Subcutaneous abdominal adipose tissue (tissue), 5 donors: ENCODE results near the gene BCR.
A peak's percentile ranks its signal among the peaks of the same experiment; 100 is the strongest.

Experiments
- H3K27ac ChIP-seq: one replicate; pipeline ENCODE4 v1.7.0; 2013; ENCODE audit warnings: low read depth, mild to moderate bottlenecking, inconsistent platforms, low read length, moderate library complexity
- H3K27me3 ChIP-seq, 5 donors: one replicate each; pipeline ENCODE4 v1.7.0; 2013; ENCODE audit warnings: low read length in 5 of 5, inconsistent platforms in 1 of 5; ENCODE audit not compliant: control insufficient read depth in 5 of 5, insufficient read depth in 4 of 5
- H3K36me3 ChIP-seq, 5 donors: one replicate each; pipeline ENCODE4 v1.7.0; 2013; ENCODE audit warnings: low read length in 5 of 5; ENCODE audit not compliant: control insufficient read depth in 5 of 5, insufficient read depth in 5 of 5
- H3K4me1 ChIP-seq, 5 donors: one replicate each; pipeline ENCODE4 v1.7.0; 2013; ENCODE audit warnings: low read length in 5 of 5, mild to moderate bottlenecking in 3 of 5, moderate library complexity in 1 of 5; ENCODE audit not compliant: control insufficient read depth in 5 of 5, insufficient read depth in 5 of 5
- H3K4me3 ChIP-seq, 5 donors: one replicate each; pipeline ENCODE4 v1.7.0; 2013; ENCODE audit warnings: low read length in 5 of 5, low read depth in 1 of 5
- H3K9ac ChIP-seq, 5 donors: one replicate each; pipeline ENCODE4 v1.7.0; 2013; ENCODE audit warnings: low read length in 5 of 5, mild to moderate bottlenecking in 4 of 5, moderate library complexity in 3 of 5
- H3K9me3 ChIP-seq, 5 donors: one replicate each; pipeline ENCODE4 v1.7.0; 2013; ENCODE audit warnings: low read length in 5 of 5; ENCODE audit not compliant: control insufficient read depth in 5 of 5
- donor health status: healthy.
- donor health status: healthy.
- donor health status: healthy.
- donor health status: healthy.
- donor health status: healthy.

Gene BCR

DNA sequence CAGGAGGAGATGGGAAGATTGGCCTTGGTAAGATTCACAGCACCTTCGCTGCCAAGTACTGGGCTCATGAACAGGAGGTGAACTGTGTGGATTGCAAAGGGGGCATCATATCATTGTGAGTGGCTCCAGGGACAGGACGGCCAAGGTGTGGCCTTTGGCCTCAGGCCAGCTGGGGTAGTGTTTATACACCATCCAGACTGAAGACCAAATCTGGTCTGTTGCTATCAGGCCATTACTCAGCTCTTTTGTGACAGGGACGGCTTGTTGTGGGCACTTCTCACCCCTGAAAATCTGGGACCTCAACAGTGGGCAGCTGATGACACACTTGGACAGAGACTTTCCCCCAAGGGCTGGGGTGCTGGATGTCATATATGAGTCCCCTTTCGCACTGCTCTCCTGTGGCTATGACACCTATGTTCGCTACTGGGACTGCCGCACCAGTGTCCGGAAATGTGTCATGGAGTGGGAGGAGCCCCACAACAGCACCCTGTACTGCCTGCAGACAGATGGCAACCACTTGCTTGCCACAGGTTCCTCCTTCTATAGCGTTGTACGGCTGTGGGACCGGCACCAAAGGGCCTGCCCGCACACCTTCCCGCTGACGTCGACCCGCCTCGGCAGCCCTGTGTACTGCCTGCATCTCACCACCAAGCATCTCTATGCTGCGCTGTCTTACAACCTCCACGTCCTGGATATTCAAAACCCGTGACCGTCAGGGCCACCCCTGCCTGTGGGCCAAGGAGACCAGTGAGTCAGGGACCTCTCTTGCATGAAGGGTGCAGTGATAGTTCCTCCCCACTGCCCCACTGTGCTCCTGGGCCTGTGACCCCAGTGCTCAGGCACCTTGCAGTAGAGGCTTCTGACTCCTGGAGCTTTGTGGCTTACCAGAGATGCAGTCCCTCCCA lies 83.6 kb downstream of the BCR start:
- Histone ChIP-seq H3K36me3 (peaks cover 0 to 55% (median 41%) of the 10 kb centered on the region in 5 donors), H3K4me3 (no peak overlapping the region), H3K9me3 (no peaks in the 10 kb centered on the region), H3K9ac (peak overlapping the region in 1 of 5 donors; percentile 4), H3K4me1 (peaks cover 3 to 38% (median 17%) of the 10 kb centered on the region in 5 donors), H3K27me3 (no peaks in the 10 kb centered on the region), H3K27ac (peak overlapping the region; percentile 80)

DNA sequence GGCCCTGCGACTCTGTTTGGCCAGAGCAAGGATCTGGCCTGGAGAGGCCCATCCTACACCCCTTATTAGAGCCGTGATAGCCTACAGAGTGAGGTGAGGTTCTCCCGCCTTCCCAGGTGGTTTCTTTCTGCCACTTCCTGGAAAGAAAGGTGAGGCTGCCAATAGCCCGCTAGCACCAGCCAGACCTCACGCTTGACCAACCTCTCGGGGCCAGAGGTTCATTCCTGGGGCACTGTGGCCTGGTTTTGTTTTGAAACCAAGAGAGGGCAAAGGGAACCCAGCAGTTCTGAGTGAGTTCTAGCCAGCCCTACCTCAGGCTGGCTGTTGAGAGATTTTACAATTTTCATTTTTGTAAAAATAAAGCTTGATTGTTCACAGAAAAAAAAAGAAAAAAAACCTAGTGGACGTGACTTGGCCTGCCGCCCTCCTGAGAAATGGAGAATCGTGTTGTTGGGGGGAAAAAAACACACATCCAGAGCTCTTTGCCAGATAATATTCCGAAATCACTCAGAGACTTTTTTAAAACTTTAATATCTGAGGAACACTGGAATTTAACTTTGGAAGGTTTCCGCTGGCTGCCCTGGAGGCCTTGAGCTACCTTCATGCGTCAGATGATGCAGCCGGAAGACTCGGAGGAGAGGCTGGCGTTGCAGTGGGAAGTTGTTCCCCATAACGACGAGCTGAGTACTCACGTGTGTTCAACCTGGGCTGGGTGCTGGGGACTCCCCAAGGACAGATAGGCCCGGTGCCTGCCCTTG lies 84.5 kb downstream of the BCR start:
- H3K27me3 ChIP-seq = no peaks in the 10 kb centered on the region
- no peaks in the 10 kb centered on the region for H3K9me3 ChIP-seq
- no peak overlapping the region for H3K4me3 ChIP-seq
- peak overlapping the region; percentile 80 for H3K27ac ChIP-seq
- peak overlapping the region in 2 of 5 donors; percentile 4 for H3K9ac ChIP-seq
- peaks cover 0 to 63% (median 50%) of the 10 kb centered on the region in 5 donors for H3K36me3 ChIP-seq
- peaks cover 3 to 38% (median 17%) of the 10 kb centered on the region in 5 donors for H3K4me1 ChIP-seq

DNA sequence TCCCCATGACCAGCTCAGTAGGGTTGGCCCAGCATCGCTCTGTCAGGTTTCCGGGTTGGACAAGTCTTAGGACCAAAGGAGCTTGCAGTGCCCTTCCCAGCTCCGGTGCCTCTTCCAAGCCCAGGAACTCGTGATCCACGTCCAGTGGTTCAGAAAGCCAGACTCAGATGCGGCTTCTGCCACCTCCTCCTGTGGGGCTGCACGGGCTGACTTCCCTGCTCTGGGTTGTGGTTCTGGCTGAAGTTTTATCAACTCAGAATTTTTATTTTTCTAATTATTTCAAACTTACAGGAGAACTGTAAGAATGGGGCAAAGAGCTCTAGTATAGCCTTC lies 85.0 kb downstream of the BCR start:
- Histone ChIP-seq H3K36me3 (peaks cover 0 to 69% (median 53%) of the 10 kb centered on the region in 5 donors), H3K9ac (peak overlapping the region in 1 of 5 donors; percentile 4), H3K27ac (peak overlapping the region; percentile 80), H3K4me1 (peaks cover 3 to 41% (median 17%) of the 10 kb centered on the region in 5 donors), H3K27me3 (no peaks in the 10 kb centered on the region), H3K4me3 (no peak overlapping the region), H3K9me3 (no peaks in the 10 kb centered on the region)

DNA sequence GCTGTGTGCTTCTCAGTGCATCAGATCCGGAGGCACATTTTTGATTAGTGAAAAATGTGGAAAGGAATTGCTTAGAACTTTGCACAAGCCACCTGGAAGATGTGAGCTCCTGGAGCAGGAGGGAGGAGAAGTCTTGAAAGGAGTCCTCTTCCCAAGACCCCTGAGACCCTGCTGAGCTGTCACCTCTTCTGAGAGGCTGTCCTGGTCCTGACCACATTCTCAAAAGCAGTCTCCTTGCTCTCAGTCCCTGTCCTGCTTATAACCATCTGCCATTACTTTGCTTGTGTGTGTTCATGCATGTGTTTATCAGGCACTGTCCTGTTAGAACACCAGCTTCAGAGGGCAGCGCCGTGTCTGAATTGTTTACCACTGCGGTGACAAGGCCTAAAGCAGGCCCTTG lies 86.5 kb downstream of the BCR start:
- H3K36me3 ChIP-seq = peaks cover 0 to 70% (median 51%) of the 10 kb centered on the region in 5 donors
- no peak overlapping the region for H3K27ac ChIP-seq

DNA sequence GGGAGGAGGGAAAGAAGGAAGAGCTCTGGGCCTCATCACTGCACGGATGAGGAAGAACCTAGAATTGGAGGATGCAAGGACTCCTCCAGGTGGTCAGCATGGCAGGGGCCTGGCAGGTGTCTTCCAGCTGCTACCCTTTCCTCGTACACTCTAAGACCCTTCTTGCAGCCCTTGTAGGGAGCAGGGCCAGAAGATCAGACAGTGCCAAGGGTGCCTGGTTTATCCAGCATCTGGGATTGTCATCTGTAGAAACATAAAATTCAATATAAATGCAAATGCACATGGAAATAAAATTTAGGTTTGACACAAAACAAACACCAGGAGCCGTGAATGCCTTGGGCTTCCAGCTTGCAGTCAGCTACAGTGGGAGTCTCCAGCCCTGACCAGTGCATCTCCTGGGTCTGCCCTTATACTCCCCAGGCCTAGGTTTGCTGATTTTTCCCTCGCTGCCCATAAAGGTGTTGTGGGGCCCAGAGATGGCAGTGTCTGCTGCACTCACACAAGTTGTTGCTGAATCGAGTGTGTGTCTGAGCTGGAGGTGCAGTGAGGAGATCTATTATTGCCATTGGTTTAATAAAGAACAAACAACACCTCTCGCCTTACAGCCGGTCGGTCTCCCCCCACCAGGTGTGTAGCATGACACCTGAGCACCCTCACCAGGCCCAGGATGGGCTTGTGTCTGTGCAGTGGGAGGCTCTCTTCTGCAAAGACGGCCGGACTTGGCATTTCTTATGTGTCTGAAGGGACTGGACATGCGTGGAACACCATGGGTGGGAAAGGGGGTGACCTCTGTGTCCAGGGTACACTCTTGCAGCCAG lies 87.1 kb downstream of the BCR start:
- Histone ChIP-seq H3K27me3 (no peaks in the 10 kb centered on the region), H3K9ac (peak overlapping the region in 1 of 5 donors; percentile 0), H3K4me3 (no peak overlapping the region), H3K36me3 (peaks cover 0 to 72% (median 54%) of the 10 kb centered on the region in 5 donors), H3K4me1 (peaks cover 3 to 37% (median 14%) of the 10 kb centered on the region in 5 donors), H3K27ac (no peak overlapping the region), H3K9me3 (no peaks in the 10 kb centered on the region)

More for the DNA sequence above, 86.5 kb downstream of the BCR start:
- Histone ChIP-seq H3K4me1 (peaks cover 3 to 43% (median 17%) of the 10 kb centered on the region in 5 donors), H3K9me3 (no peaks in the 10 kb centered on the region), H3K9ac (peak overlapping the region in 1 of 5 donors; percentile 0), H3K27me3 (no peaks in the 10 kb centered on the region), H3K4me3 (no peak overlapping the region)

DNA sequence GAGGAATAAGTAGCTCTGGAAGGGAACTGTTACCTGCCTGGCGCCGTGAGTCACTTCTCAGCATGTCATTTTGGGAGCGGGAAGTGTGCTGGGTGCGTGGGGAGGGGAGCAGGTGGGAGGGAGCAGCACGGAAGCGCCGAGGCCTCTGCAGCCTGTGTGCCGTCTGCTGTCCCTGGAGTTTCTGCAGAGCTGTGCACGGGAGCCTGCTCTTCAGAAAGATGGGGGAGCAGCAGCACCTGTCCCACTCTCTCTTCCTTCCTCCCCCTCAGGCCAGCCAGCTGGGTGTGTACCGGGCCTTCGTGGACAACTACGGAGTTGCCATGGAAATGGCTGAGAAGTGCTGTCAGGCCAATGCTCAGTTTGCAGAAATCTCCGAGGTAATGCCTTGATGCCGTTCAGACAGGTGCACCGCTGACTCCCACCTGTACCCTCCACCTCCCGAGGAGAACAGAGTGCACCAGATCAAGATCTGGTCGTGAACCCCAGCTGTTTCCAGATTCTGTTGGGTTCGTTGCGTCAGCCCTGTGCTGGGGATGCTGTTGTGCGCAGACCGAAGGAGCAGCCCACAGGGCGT lies 87.9 kb downstream of the BCR start:
- H3K9ac ChIP-seq = no peak overlapping the region
- peaks cover 3 to 39% (median 14%) of the 10 kb centered on the region in 5 donors for H3K4me1 ChIP-seq
- H3K9me3 ChIP-seq = no peaks in the 10 kb centered on the region
- H3K4me3 ChIP-seq = no peak overlapping the region
- H3K27me3 ChIP-seq = no peaks in the 10 kb centered on the region
- peaks cover 0 to 77% (median 60%) of the 10 kb centered on the region in 5 donors for H3K36me3 ChIP-seq
- no peak overlapping the region for H3K27ac ChIP-seq

DNA sequence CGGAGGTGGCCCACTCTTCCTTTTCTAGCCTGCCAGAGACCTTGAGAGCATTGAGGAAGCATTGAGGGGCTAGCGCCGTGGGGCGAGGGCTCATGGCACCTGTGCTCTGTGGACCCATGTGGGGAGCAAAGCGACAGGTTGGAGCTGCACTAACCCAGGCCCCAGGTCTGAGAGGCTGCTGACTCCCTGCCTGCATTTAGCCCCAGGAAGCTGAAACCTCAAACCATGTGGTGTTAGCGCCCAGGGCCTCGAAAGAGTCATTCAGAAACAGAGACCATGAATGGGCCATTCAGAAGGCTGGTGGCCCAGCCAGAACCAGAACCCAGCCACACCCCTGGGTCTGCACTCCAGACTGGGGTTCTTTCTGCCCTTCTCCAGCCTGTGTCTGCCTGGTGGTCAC lies 88.6 kb downstream of the BCR start:
- Histone ChIP-seq H3K4me1 (peaks cover 3 to 41% (median 14%) of the 10 kb centered on the region in 5 donors), H3K27ac (no peak overlapping the region), H3K36me3 (peaks cover 0 to 77% (median 60%) of the 10 kb centered on the region in 5 donors), H3K9me3 (no peaks in the 10 kb centered on the region), H3K27me3 (no peaks in the 10 kb centered on the region), H3K9ac (no peak overlapping the region), H3K4me3 (no peak overlapping the region)

DNA sequence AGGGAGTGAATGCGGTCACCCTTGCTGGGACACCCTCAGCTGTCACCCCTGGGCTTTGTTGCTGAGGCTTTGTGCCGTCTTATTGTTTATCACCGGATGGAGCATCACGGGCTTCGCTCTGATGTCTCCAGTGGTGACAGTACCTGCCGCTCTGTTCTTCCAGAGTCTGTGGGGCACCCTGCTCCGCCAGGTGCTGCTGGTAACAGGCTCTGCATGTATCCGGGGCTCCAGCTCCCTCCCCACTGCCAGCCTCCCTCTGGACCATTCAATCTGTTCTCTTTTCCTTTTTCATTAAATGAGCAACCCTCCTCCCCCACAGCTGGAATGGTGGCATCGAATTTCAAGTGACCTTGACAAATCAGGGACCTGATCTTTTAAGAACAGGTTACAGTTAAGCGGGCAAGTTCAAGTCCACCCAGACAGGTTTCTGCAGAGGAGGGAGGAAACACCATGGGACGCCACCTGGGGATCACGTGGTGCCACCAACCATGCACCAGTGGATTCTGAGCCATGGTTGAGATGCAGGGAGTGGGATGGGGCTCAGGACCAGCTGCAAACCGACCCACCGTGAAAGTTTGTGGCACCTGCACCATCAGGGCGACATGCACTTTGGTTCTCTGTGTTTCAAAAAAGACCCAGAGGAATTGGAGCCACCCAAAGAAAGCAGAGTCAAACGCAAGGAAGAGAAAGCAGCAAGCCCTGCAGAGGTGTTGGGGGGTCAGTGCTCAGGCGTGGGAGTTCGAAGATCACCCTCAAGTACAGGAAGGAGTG lies 89.3 kb downstream of the BCR start:
- H3K27me3 ChIP-seq = no peaks in the 10 kb centered on the region
- no peak overlapping the region for H3K27ac ChIP-seq
- no peak overlapping the region for H3K4me3 ChIP-seq
- peaks cover 0 to 77% (median 62%) of the 10 kb centered on the region in 5 donors for H3K36me3 ChIP-seq
- peaks cover 3 to 34% (median 9%) of the 10 kb centered on the region in 5 donors for H3K4me1 ChIP-seq
- no peak overlapping the region for H3K9ac ChIP-seq
- no peaks in the 10 kb centered on the region for H3K9me3 ChIP-seq
